K562 (cell line): Measurements from ENCODE around the gene MYO9A. TPM values are rescaled to one million over a fixed set of nuclear protein-coding genes. Genes with fewer than 3 reads are reported as not detected.

Experiments used
- ATAC-seq: fragments of 200-7000 bp; cut with Tn5 transposase; 3 replicates; pipeline ENCODE4 v1.9.1; 2020; ENCODE audit warnings: moderate library complexity
- BruUV-seq: library from RNA; stranded (reverse); fragments of 400-500 nt; replicated peaks from 2 replicates; lab custom pipeline; 2021; lab: Mats Ljungman, UMichigan
- CTCF ChIA-PET: fragments of 300-600 bp; formaldehyde crosslinking; extraction: SDS; loops from one replicate; lab custom pipeline; 2021; ENCODE audit warnings: low intra/inter-chr PET ratio; lab: Yijun Ruan, JAX
- POLR2A ChIA-PET: fragments of 300-600, 350-650 bp; sonication (Branson Sonifier 250); formaldehyde crosslinking; extraction: SDS; loops from one replicate; lab custom pipeline; 2021; ENCODE audit warnings: antibody characterized with exemption, inconsistent platforms; lab: Yijun Ruan, JAX
- DNase-seq, 4 experiments: peaks; one replicate each; pipeline versions ENCODE4 v3.0.0 to v3.0.0-alpha.2; 2011 to 2018; ENCODE audit warnings: low spot score in 3 of 4, mixed read lengths in 3 of 4; ENCODE audit errors: extremely low read depth in 1 of 4
- FAIRE-seq: peaks from 2 replicates; lab custom pipeline; 2011; peaks lifted over from hg19 to GRCh38; lab: Jason Lieb, UNC
- H2AFZ ChIP-seq: 2 replicates; pipeline ENCODE4 v1.6.0; 2011; ENCODE audit warnings: low read depth, low read length, control low read depth, inconsistent platforms
- H3K27ac ChIP-seq: fragments of 200-600 bp; 3 replicates; pipeline ENCODE4 v1.8.0; 2011; ENCODE audit warnings: low read depth, mild to moderate bottlenecking, control low read depth, inconsistent platforms, low read length, moderate library complexity, mixed read lengths; ENCODE audit errors: extremely low read depth
- H3K27me3 ChIP-seq, 2 experiments: fragments of 300-600 bp in 1 of 2; 2 replicates in 1 of 2; 3 replicates in 1 of 2; pipeline versions ENCODE4 v1.6.0 to v1.8.0; 2011; ENCODE audit warnings: inconsistent platforms in 2 of 2, low read length in 2 of 2, mild to moderate bottlenecking in 1 of 2, mixed read lengths in 1 of 2, moderate library complexity in 1 of 2; ENCODE audit not compliant: control insufficient read depth in 2 of 2, insufficient read depth in 2 of 2
- H3K36me3 ChIP-seq: fragments of 300-600 bp; 3 replicates; pipeline ENCODE4 v1.8.0; 2011; ENCODE audit warnings: mild to moderate bottlenecking, low read length, inconsistent platforms; ENCODE audit not compliant: control insufficient read depth, insufficient read depth
- H3K4me1 ChIP-seq, 2 experiments: fragments of 200-600 bp in 1 of 2; replicated peaks in 1 of 2; 2 replicates in 1 of 2; 3 replicates in 1 of 2; pipeline versions ENCODE4 v1.5.1 to v1.8.0; 2011; ENCODE audit warnings: inconsistent platforms in 2 of 2, low read length in 2 of 2, mild to moderate bottlenecking in 1 of 2, mixed read lengths in 1 of 2, moderate library complexity in 1 of 2; ENCODE audit not compliant: control insufficient read depth in 2 of 2, insufficient read depth in 2 of 2
- H3K4me2 ChIP-seq: 2 replicates; pipeline ENCODE4 v1.6.1; 2011; ENCODE audit warnings: low read length, control low read depth, inconsistent platforms, mixed read lengths; ENCODE audit not compliant: insufficient read depth
- H3K4me3 ChIP-seq: fragments of 200-600 bp; sonication (generic), shearing (Covaris generic); 2 replicates; pipeline ENCODE4 v1.5.1; 2016; ENCODE audit warnings: control low read depth, inconsistent platforms
- H3K79me2 ChIP-seq: fragments of 200-600 bp; 3 replicates; pipeline ENCODE4 v1.8.0; 2011; ENCODE audit warnings: low read length, inconsistent platforms; ENCODE audit not compliant: control insufficient read depth, insufficient read depth
- H3K9ac ChIP-seq, 2 experiments: 2 replicates each; pipeline versions ENCODE4 v1.6.0 to v1.6.1; 2011; ENCODE audit warnings: low read depth in 2 of 2, low read length in 2 of 2, control low read depth in 1 of 2, inconsistent platforms in 1 of 2, mild to moderate bottlenecking in 1 of 2, mixed read lengths in 1 of 2; ENCODE audit not compliant: insufficient read depth in 1 of 2
- H3K9me1 ChIP-seq: one replicate; pipeline ENCODE4 v1.6.0; 2011; ENCODE audit warnings: inconsistent platforms, mild to moderate bottlenecking, low read length, moderate library complexity; ENCODE audit not compliant: control insufficient read depth, insufficient read depth
- H3K9me3 ChIP-seq: replicated peaks from 2 replicates; pipeline ENCODE4 v1.5.1; 2011; ENCODE audit warnings: low read depth, low read length, inconsistent platforms; ENCODE audit not compliant: control insufficient read depth, insufficient read depth
- H4K20me1 ChIP-seq: replicated peaks from 2 replicates; pipeline ENCODE4 v1.6.1; 2011; ENCODE audit warnings: low read length, inconsistent platforms, mixed read lengths; ENCODE audit not compliant: control insufficient read depth, insufficient read depth
- CEBPB ChIP-seq: fragments of 450-650 bp; IDR thresholded peaks from 2 replicates; pipeline ENCODE4 v1.6.1; 2016; ENCODE audit warnings: missing genetic modification characterization, missing compliant biosample characterization
- CEBPG ChIP-seq, 3 experiments: fragments of 200-800 bp in 1 of 3; sonication (Bioruptor generic) in 1 of 3; sonication (generic) in 1 of 3; formaldehyde crosslinking in 1 of 3; IDR thresholded peaks in 2 of 3; conservative IDR thresholded peaks in 1 of 3; 2 replicates each; pipeline versions ENCODE4 v1.6.1 to v1.8.0; 2016 to 2022; ENCODE audit warnings: missing compliant biosample characterization in 2 of 3, missing genetic modification characterization in 2 of 3, mild to moderate bottlenecking in 1 of 3, missing genetic modification reagents in 1 of 3
- IRF1 ChIP-seq: sonication (generic); formaldehyde crosslinking; IDR thresholded peaks from 2 replicates; pipeline ENCODE4 v1.8.0; 2022; ENCODE audit warnings: missing genetic modification reagents, mild to moderate bottlenecking, borderline replicate concordance
- JUN ChIP-seq, 2 experiments: sonication (generic) in 1 of 2; formaldehyde crosslinking in 1 of 2; IDR thresholded peaks; 2 replicates each; pipeline versions ENCODE4 v1.6.1 to v1.8.0; 2012 to 2022; ENCODE audit warnings: borderline replicate concordance in 2 of 2, mild to moderate bottlenecking in 2 of 2, improper control_type of control experiment in 1 of 2, low read depth in 1 of 2, low read length in 1 of 2, missing genetic modification reagents in 1 of 2
- LEF1 ChIP-seq: fragments of 450-650 bp; IDR thresholded peaks from 2 replicates; pipeline ENCODE4 v1.6.1; 2016; ENCODE audit warnings: mild to moderate bottlenecking
- SAFB ChIP-seq: fragments of 200-400 bp; formaldehyde crosslinking; IDR thresholded peaks from 2 replicates; pipeline ENCODE4 v1.6.1; 2017; ENCODE audit warnings: low read depth, low read length, borderline replicate concordance
- ZNF217 ChIP-seq: sonication (generic); formaldehyde crosslinking; IDR thresholded peaks from 2 replicates; pipeline ENCODE4 v1.8.0; 2022; ENCODE audit warnings: mild to moderate bottlenecking, missing genetic modification reagents
- WGBS: fragments of 100-300 bp; shearing (Covaris generic); methylation state at CpG from one replicate; pipeline ENCODE4 v1.1.6; 2016; ENCODE audit warnings: low coverage, mixed read lengths; ENCODE audit not compliant: insufficient coverage; ENCODE audit errors: missing lambda C conversion rate; 5-methylcytosine and 5-hydroxymethylcytosine counted together
- in situ Hi-C: fragments of 300-500 bp; cut with MboI; formaldehyde crosslinking; loops from 4 replicates; pipeline ENCODE4 v1.15.0; 2018; ENCODE audit warnings: inconsistent platforms, mixed read lengths
- intact Hi-C: fragments of 100-400 bp; cut with micrococcal nuclease; formaldehyde crosslinking; loops from 2 replicates; pipeline ENCODE4 v1.14.2; 2022
- polyA plus RNA-seq, 8 experiments: library from polyadenylated mRNA; depleted of rRNA in 4 of 8; stranded (reverse) in 5 of 8; unstranded in 3 of 8; fragments of >200 nt; fragmentation: Nextera tagmentation in 2 of 8; fragmentation: Illumina TruSeq in 1 of 8; extraction: Ambion mirVana in 2 of 8; extraction: Trizol in 1 of 8; gene quantifications; 2 replicates each; pipeline versions ENCODE4 v1.2.1 to v1.2.3, GENCODE V29; 2011 to 2014; ENCODE audit warnings: inconsistent platforms in 1 of 8, missing spikeins in 1 of 8
- total RNA-seq, 7 experiments: library from RNA; depleted of rRNA in 6 of 7; stranded (reverse); fragments of >200 nt in 6 of 7; fragmentation: Illumina TruSeq in 2 of 7; extraction: Trizol in 2 of 7; gene quantifications; 2 replicates each; pipeline versions ENCODE4 v1.2.1 to v1.2.3, GENCODE V29; 2011 to 2021; ENCODE audit warnings: low replicate concordance in 1 of 7

The MYO9A gene
- total and polyA plus RNA-seq, 9 of the 15 experiments (the other 6 are each of a cell fraction or from before 2014, with no cell fraction given): 1.9 to 15.4 (median 5.8) TPM

GRCh38 chr15:72156928-72157327, 39.0 kb upstream of the MYO9A start:
- TF ChIP-seq JUN (IDR thresholded peaks at IDR 0.05; ENCODE audit: borderline replicate concordance, low read depth, low read length) (no peak), JUN (CRISPR knock-in tag; IDR thresholded peaks at IDR 0.05; ENCODE audit: borderline replicate concordance) (no peak), ZNF217 (CRISPR knock-in tag) (no peak), LEF1 (no peak), CEBPG (CRISPR knock-in tag; IDR thresholded peaks at IDR 0.05) (no peak), CEBPG (tag; conservative IDR thresholded peaks at IDR 0.05 in 1 of 2, IDR thresholded peaks at IDR 0.05 in 1 of 2) (peak in 1 of 2 experiments; percentile 38; a peak in 1 of 4 replicates), CEBPB (peak; percentile 59; the same call in 1 of the 2 replicates), SAFB (no peak), IRF1 (CRISPR knock-in tag) (no peak)
- ATAC-seq (no peak), DNase-seq (no peak), FAIRE-seq (no peak)
- no peaks in the 10 kb centered on the region; the same call in 1 of the 2 replicates for H4K20me1 ChIP-seq
- BruUV-seq: no TSS peak
- H3K4me2 ChIP-seq: no peak overlapping the region
- H3K9ac ChIP-seq: no peak overlapping the region
- no peak overlapping the region for H3K27ac ChIP-seq
- H3K27me3 ChIP-seq: peaks cover 10 to 34% of the 10 kb centered on the region in 2 experiments; a peak in 4 of 5 replicates
- in situ Hi-C loops: loop anchor here (10.0 kb wide), 1 partner anchor 622 kb away; no protein-coding TSS in a partner anchor
- H3K4me1 ChIP-seq: no peaks in the 10 kb centered on the region; a peak in 1 of 5 replicates
- H3K79me2 ChIP-seq: no peaks in the 10 kb centered on the region
- intact Hi-C loops: loop anchor here (1.0 to 10.0 kb wide), 6 partner anchors 115 to 712 kb away; no protein-coding TSS in a partner anchor
- POLR2A ChIA-PET: interaction anchor here (1.3 kb wide), 1 partner anchor 10 kb away, joined by 3 read pairs; no protein-coding TSS in a partner anchor
- no peak overlapping the region for H3K4me3 ChIP-seq
- no peak overlapping the region for H2AFZ ChIP-seq
- no peaks in the 10 kb centered on the region for H3K36me3 ChIP-seq
- H3K9me1 ChIP-seq: no peaks in the 10 kb centered on the region
- CTCF ChIA-PET: interaction anchor here (0.9 to 2.2 kb wide), 3 partner anchors 354 to 377 kb away, joined by 6 to 17 read pairs (median 14); no protein-coding TSS in a partner anchor
- H3K9me3 ChIP-seq: no peaks in the 10 kb centered on the region
- 3% methylated on average over 2 of the region's 2 CpGs for WGBS
